PC-9 (cell line): Measurements from ENCODE around the gene FAM110A. TPM values are rescaled to one million over a fixed set of nuclear protein-coding genes. Genes with fewer than 3 reads are reported as not detected.
A peak's percentile ranks its signal among the peaks of the same experiment; 100 is the strongest.

Source experiments
- BruUV-seq: library from RNA; stranded (reverse); fragments of 400-500 nt; replicated peaks from 2 replicates; lab custom pipeline; 2021; lab: Mats Ljungman, UMichigan
- CTCF ChIA-PET: fragments of 300-600 bp; sonication (Branson Sonifier 250); formaldehyde crosslinking; loops from one replicate; lab custom pipeline; 2022; ENCODE audit warnings: antibody characterized with exemption; lab: Charles Lee
- POLR2A ChIA-PET: fragments of 300-600 bp; sonication (Branson Sonifier 250); formaldehyde crosslinking; loops from one replicate; lab custom pipeline; 2022; ENCODE audit warnings: antibody characterized with exemption; ENCODE audit not compliant: unreplicated experiment; lab: Charles Lee
- DNase-seq, 2 experiments: peaks; one replicate each; pipeline versions ENCODE4 v3.0.0 to v3.0.0-alpha.2; 2015 to 2022; ENCODE audit warnings: mixed read lengths in 1 of 2
- H2AFZ ChIP-seq: fragments of 200-600 bp; sonication (generic); 2 replicates; pipeline ENCODE4 v1.8.1; 2017; ENCODE audit warnings: antibody characterized with exemption
- H3F3A ChIP-seq: fragments of 200-600 bp; sonication (generic); 2 replicates; pipeline ENCODE4 v1.8.1; 2017; ENCODE audit warnings: antibody characterized with exemption, mild to moderate bottlenecking, low read depth; ENCODE audit not compliant: insufficient read depth
- H3K27ac ChIP-seq: fragments of 200-600 bp; sonication (generic); 2 replicates; pipeline ENCODE4 v1.6.1; 2016; ENCODE audit warnings: mixed run types
- H3K27me3 ChIP-seq: fragments of 200-600 bp; sonication (generic); 2 replicates; pipeline ENCODE4 v1.6.1; 2016; ENCODE audit warnings: low read depth, mixed run types; ENCODE audit not compliant: insufficient read depth
- H3K36me3 ChIP-seq: fragments of 200-600 bp; sonication (generic); 2 replicates; pipeline ENCODE4 v1.6.1; 2016; ENCODE audit warnings: low read depth, mixed run types
- H3K4me1 ChIP-seq: fragments of 200-600 bp; sonication (generic); replicated peaks from 2 replicates; pipeline ENCODE4 v1.6.1; 2016; ENCODE audit warnings: mixed run types; ENCODE audit not compliant: insufficient read depth
- H3K4me2 ChIP-seq: fragments of 200-600 bp; sonication (generic); 2 replicates; pipeline ENCODE4 v1.6.1; 2017; ENCODE audit warnings: mixed run types
- H3K4me3 ChIP-seq: fragments of 200-600 bp; sonication (generic); 2 replicates; pipeline ENCODE4 v1.6.1; 2016; ENCODE audit warnings: mixed run types
- H3K79me2 ChIP-seq: fragments of 200-600 bp; sonication (generic); 2 replicates; pipeline ENCODE4 v1.6.1; 2017; ENCODE audit warnings: low read depth, mixed run types
- H3K9me2 ChIP-seq: fragments of 200-600 bp; sonication (generic); 2 replicates; pipeline ENCODE4 v1.8.1; 2017; ENCODE audit warnings: mild to moderate bottlenecking; ENCODE audit not compliant: insufficient read depth
- H3K9me3 ChIP-seq: fragments of 200-600 bp; sonication (generic); 2 replicates; pipeline ENCODE4 v1.8.1; 2016; ENCODE audit warnings: low read depth; ENCODE audit not compliant: insufficient read depth
- H4K20me1 ChIP-seq: fragments of 200-600 bp; sonication (generic); 2 replicates; pipeline ENCODE4 v1.8.1; 2017; ENCODE audit not compliant: insufficient read depth
- CTCF ChIP-seq: fragments of 200-600 bp; sonication (generic); conservative IDR thresholded peaks from 2 replicates; pipeline ENCODE4 v1.6.1; 2017; ENCODE audit warnings: mixed run types, antibody characterized with exemption, mild to moderate bottlenecking, moderate library complexity
- EZH2 ChIP-seq: fragments of 200-600 bp; sonication (generic); IDR thresholded peaks from 2 replicates; pipeline ENCODE4 v1.8.0; 2017; ENCODE audit warnings: antibody characterized with exemption, low read depth
- intact Hi-C: fragments of 100-400 bp; cut with micrococcal nuclease; formaldehyde crosslinking; loops from one replicate; pipeline ENCODE4 v1.10.0; 2022; ENCODE audit not compliant: unreplicated experiment
- total RNA-seq: library from RNA; stranded (reverse); gene quantifications from 2 replicates; pipeline ENCODE4 v1.2.3, GENCODE V29; 2021

The FAM110A gene
- total RNA-seq, 1 experiment from 2014 or later = 30.8 TPM

GRCh38 chr20:839015-839414, 5.5 kb downstream of the FAM110A start:
- H3K9me3 ChIP-seq = no peaks in the 10 kb centered on the region
- peaks cover 79% of the 10 kb centered on the region for H3K79me2 ChIP-seq
- DNase-seq = no peak
- peaks cover 59% of the 10 kb centered on the region for H3K4me1 ChIP-seq
- no TSS peak for BruUV-seq
- H4K20me1 ChIP-seq = no peaks in the 10 kb centered on the region
- no peak overlapping the region for H2AFZ ChIP-seq
- H3K4me2 ChIP-seq = no peak overlapping the region
- H3F3A ChIP-seq = peaks cover 20% of the 10 kb centered on the region; the same call in 1 of the 2 replicates
- TF ChIP-seq CTCF (no peak), EZH2 (no peak)
- no peak overlapping the region for H3K27ac ChIP-seq
- no peak overlapping the region for H3K4me3 ChIP-seq
- H3K27me3 ChIP-seq = no peaks in the 10 kb centered on the region
- no peaks in the 10 kb centered on the region for H3K9me2 ChIP-seq
- CTCF ChIA-PET = no interaction called here
- intact Hi-C loops = no loop called here
- POLR2A ChIA-PET = no interaction called here
- no peaks in the 10 kb centered on the region for H3K36me3 ChIP-seq

DNA sequence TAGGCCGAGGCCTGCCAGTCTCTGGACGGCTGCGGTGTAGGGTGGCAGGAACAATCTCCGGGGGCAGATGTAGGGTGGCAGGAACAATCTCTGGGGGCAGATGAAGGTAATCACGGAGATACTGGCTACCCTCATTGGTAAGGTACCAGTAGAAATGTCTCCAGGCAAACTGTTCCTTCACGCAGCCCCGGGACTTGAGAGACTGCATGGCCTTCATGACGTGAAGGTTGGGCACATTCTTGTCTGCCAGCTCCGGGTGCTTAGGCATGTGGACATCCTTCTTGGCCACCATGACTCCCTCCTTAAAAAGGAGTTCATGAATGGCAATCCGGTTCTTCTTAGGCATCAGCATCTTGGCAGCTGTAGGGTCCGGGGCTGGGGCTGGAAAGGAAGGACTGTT, 6.1 kb downstream of the FAM110A start:
- Histone ChIP-seq H3K4me3 (no peak overlapping the region), H3K4me2 (no peak overlapping the region), H3K4me1 (peaks cover 54% of the 10 kb centered on the region), H2AFZ (no peak overlapping the region), H3K27me3 (no peaks in the 10 kb centered on the region), H3K9me3 (no peaks in the 10 kb centered on the region), H3K9me2 (no peaks in the 10 kb centered on the region), H3K36me3 (no peaks in the 10 kb centered on the region), H3K27ac (no peak overlapping the region), H4K20me1 (no peaks in the 10 kb centered on the region), H3K79me2 (peaks cover 79% of the 10 kb centered on the region), H3F3A (peaks cover 20% of the 10 kb centered on the region; the same call in 1 of the 2 replicates)
- intact Hi-C loops = no loop called here
- ChIA-PET CTCF (no interaction called here), POLR2A (no interaction called here)
- BruUV-seq = no TSS peak
- DNase-seq = no peak
- TF ChIP-seq EZH2 (no peak), CTCF (no peak)

- Histone ChIP-seq H3K27ac (no peak overlapping the region), H3K36me3 (no peaks in the 10 kb centered on the region), H2AFZ (no peak overlapping the region), H4K20me1 (no peaks in the 10 kb centered on the region), H3K4me3 (peak overlapping the region; percentile 77; the same call in 1 of the 2 replicates), H3K9me2 (no peaks in the 10 kb centered on the region), H3K4me2 (peak overlapping the region; percentile 80), H3K9me3 (no peaks in the 10 kb centered on the region), H3K79me2 (peaks cover 77% of the 10 kb centered on the region), H3K27me3 (no peaks in the 10 kb centered on the region), H3F3A (peaks cover 20% of the 10 kb centered on the region; the same call in 1 of the 2 replicates), H3K4me1 (peaks cover 47% of the 10 kb centered on the region)
- POLR2A ChIA-PET = no interaction called here
- no peak for DNase-seq
- intact Hi-C loops = no loop called here
- no TSS peak for BruUV-seq
- CTCF ChIA-PET = no interaction called here
- TF ChIP-seq EZH2 (no peak), CTCF (no peak)
Observed at GRCh38 chr20:840503-840857, 7.0 kb downstream of the FAM110A start.
